Dermis microvascular lymphatic vessel endothelial cell (primary cell): ENCODE measurements around the gene ALK. TPM values are rescaled to one million over a fixed set of nuclear protein-coding genes. Genes with fewer than 3 reads are reported as not detected.
"Not testable (repeated sequence)": the region's sequence is repeated elsewhere in the genome, so short reads cannot be mapped to it uniquely, and the experiment has no call there.

Source experiments
- DNase-seq, 2 donors: peaks; one replicate each; pipeline versions ENCODE4 v3.0.0 to v3.0.0-alpha.2; 2010; ENCODE audit warnings: low read depth in 2 of 2
- total RNA-seq: library from RNA; depleted of rRNA; stranded (reverse); fragments of >200 nt; gene quantifications from 2 replicates; pipeline ENCODE4 v1.2.1, GENCODE V29; 2014

Gene ALK
- total RNA-seq, 1 donor from 2014 or later: not detected

GRCh38 chr2:29250977-29251376 lies 670.4 kb downstream of the ALK start:
- DNase-seq: no peak

- DNase-seq: no peak
Measured at GRCh38 chr2:29249666-29250253, 671.6 kb downstream of the ALK start.

- DNase-seq: no peak
Measured at GRCh38 chr2:29247336-29247914, 674.0 kb downstream of the ALK start.

- DNase-seq: no peak
Measured at GRCh38 chr2:29246383-29247300, 674.7 kb downstream of the ALK start.

- no peak for DNase-seq
Measured at GRCh38 chr2:29245742-29246382, 675.5 kb downstream of the ALK start.

- not testable (repeated sequence) for DNase-seq
Measured at GRCh38 chr2:29245035-29245741, 676.2 kb downstream of the ALK start.

GRCh38 chr2:29242621-29243375 lies 678.6 kb downstream of the ALK start:
- DNase-seq: no peak

- DNase-seq: no peak
Measured at GRCh38 chr2:29241955-29242565, 679.3 kb downstream of the ALK start.

GRCh38 chr2:29241341-29241740 lies 680.0 kb downstream of the ALK start:
- no peak for DNase-seq

- DNase-seq: no peak
Measured at GRCh38 chr2:29240601-29241000, 680.8 kb downstream of the ALK start.

- DNase-seq: no peak
Measured at GRCh38 chr2:29239209-29239960, 682.0 kb downstream of the ALK start.

- peak in 1 of 2 donors; percentile 41 for DNase-seq
Measured at GRCh38 chr2:29238497-29238896, 682.9 kb downstream of the ALK start.

GRCh38 chr2:29236074-29236473 lies 685.3 kb downstream of the ALK start:
- DNase-seq: no peak

- DNase-seq: no peak
Measured at GRCh38 chr2:29235411-29235810, 686.0 kb downstream of the ALK start.

- DNase-seq: no peak
Measured at GRCh38 chr2:29233428-29233827, 688.0 kb downstream of the ALK start.

- DNase-seq: no peak
Measured at GRCh38 chr2:29232041-29232440, 689.3 kb downstream of the ALK start.

GRCh38 chr2:29229640-29230039 lies 691.7 kb downstream of the ALK start:
- no peak for DNase-seq

- DNase-seq: no peak
Measured at GRCh38 chr2:29228947-29229346, 692.4 kb downstream of the ALK start.

GRCh38 chr2:29227935-29228675 lies 693.3 kb downstream of the ALK start:
- DNase-seq: no peak
